Naive B cell (primary cell): ENCODE data around the gene MINDY4. TPM values are rescaled to one million over a fixed set of nuclear protein-coding genes. Genes with fewer than 3 reads are reported as not detected.

Experiments
- ATAC-seq, 2 donors: fragments of 150-1000 bp; cut with Tn5 transposase; 2 replicates each; pipeline ENCODE4 v1.10.0; 2021; ENCODE audit warnings: low read depth in 2 of 2, mild to moderate bottlenecking in 2 of 2, moderate library complexity in 2 of 2
- DNase-seq: peaks from one replicate; pipeline ENCODE4 v3.0.0; 2022
- H3K27ac Mint-ChIP-seq, 6 donors: one replicate each; pipeline ENCODE4 v1.8.0; 2020 to 2022; ENCODE audit warnings: mild to moderate bottlenecking in 6 of 6, mixed read lengths in 6 of 6, moderate library complexity in 5 of 6, inconsistent platforms in 2 of 6
- H3K27me3 Mint-ChIP-seq, 3 donors: one replicate each; pipeline ENCODE4 v1.8.0; 2021 to 2022; ENCODE audit warnings: mixed read lengths in 3 of 3, mild to moderate bottlenecking in 1 of 3
- H3K36me3 Mint-ChIP-seq, 2 donors: one replicate each; pipeline ENCODE4 v1.8.0; 2020 to 2022; ENCODE audit warnings: mixed read lengths in 2 of 2, inconsistent platforms in 1 of 2, mild to moderate bottlenecking in 1 of 2
- H3K4me1 Mint-ChIP-seq, 3 donors: one replicate each; pipeline ENCODE4 v1.8.0; 2020 to 2022; ENCODE audit warnings: mixed read lengths in 3 of 3, inconsistent platforms in 1 of 3, mild to moderate bottlenecking in 1 of 3, moderate library complexity in 1 of 3
- H3K4me3 Mint-ChIP-seq, 8 donors: one replicate each; pipeline ENCODE4 v1.8.0; 2020 to 2022; ENCODE audit warnings: mild to moderate bottlenecking in 8 of 8, mixed read lengths in 8 of 8, moderate library complexity in 8 of 8, inconsistent platforms in 2 of 8
- H3K9me3 Mint-ChIP-seq, 7 donors: one replicate each; pipeline ENCODE4 v1.8.0; 2020 to 2022; ENCODE audit warnings: mixed read lengths in 7 of 7, mild to moderate bottlenecking in 5 of 7, inconsistent platforms in 2 of 7, moderate library complexity in 1 of 7
- polyA plus RNA-seq, 6 donors: library from polyadenylated mRNA; unstranded; fragments of 300-500 nt; fragmentation: Illumina TruSeq; gene quantifications; one replicate each; pipeline ENCODE4 v1.2.3, GENCODE V29; 2021; ENCODE audit warnings: low read depth in 6 of 6

MINDY4 gene
- polyA plus RNA-seq, 6 donors from 2014 or later: 0.14 to 0.16 TPM; not detected in 4

DNA sequence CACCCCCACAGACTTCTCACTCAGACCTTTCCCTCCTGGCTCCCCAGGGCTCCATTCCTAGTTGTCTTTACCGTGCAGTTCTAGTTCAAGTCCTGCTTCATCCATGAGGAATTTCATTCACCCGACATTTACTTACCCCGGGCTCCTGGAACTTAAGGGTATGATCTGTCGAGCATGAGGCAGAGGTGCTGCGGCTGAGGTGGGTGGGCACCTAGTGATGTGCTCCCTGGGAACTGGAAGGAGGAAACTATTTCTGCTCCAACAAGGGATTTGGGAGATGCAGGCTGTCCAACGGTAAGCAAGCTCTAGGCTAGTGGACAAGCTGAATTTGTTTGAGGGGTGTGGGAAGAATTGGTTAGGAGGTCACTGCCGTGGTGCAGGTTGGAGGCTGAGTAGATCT, 110.2 kb downstream of the MINDY4 start:
- H3K27me3 Mint-ChIP-seq: peaks cover 0 to 5% (median 0%) of the 10 kb centered on the region in 3 donors
- no peak overlapping the region for H3K27ac Mint-ChIP-seq
- DNase-seq: no peak
- no peaks in the 10 kb centered on the region for H3K9me3 Mint-ChIP-seq
- no peak for ATAC-seq
- no peaks in the 10 kb centered on the region for H3K36me3 Mint-ChIP-seq
- no peak overlapping the region for H3K4me3 Mint-ChIP-seq
- peaks cover 0 to 5% (median 0%) of the 10 kb centered on the region in 3 donors for H3K4me1 Mint-ChIP-seq

DNA sequence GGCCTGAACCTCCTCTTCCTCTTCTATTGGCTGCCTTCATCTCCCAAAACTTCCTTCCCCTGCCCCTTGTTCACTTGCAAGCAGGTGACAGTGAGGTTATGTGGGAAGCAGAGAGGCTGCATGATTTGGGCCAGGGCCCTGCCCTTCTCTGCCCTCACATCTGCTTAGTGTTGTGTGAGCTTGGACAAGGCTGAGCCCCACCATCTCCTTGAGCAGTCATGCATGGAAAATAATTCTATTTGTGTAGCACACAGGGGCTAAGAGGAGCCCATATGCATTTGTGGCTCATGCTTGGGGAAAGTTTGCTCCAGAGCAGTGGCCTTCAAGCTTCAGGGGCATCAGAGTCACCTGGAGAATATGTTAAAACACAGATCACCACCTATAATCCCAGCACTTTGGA, 113.7 kb downstream of the MINDY4 start:
- Mint-ChIP-seq H3K27me3 (peaks cover 0 to 5% (median 0%) of the 10 kb centered on the region in 3 donors), H3K9me3 (peaks cover 0 to 6% (median 0%) of the 10 kb centered on the region in 7 donors), H3K27ac (no peak overlapping the region), H3K4me3 (no peak overlapping the region), H3K36me3 (no peaks in the 10 kb centered on the region), H3K4me1 (peaks cover 0 to 5% (median 0%) of the 10 kb centered on the region in 3 donors)
- ATAC-seq (no peak), DNase-seq (no peak)

DNA sequence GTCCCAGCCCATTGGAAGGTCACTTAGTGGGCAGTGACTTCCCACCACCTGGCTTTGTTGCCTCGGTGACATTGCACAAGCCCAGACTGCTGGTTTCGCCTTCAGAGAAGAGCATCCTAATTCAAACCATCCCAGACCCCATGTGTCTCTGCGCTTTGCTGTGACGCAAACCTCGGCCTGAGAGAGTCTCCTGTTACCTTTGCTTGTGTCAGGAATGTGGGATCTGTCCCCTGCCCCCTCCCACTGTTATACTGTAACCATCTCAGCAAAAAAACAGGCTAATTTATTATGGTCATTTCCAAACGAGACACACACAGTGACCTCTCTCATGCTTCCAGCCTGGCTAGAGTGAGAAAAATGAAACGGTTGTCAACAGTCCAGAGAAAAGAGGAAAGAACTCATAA, 115.4 kb downstream of the MINDY4 start:
- H3K27ac Mint-ChIP-seq: no peak overlapping the region
- ATAC-seq: no peak
- H3K4me3 Mint-ChIP-seq: no peak overlapping the region
- H3K27me3 Mint-ChIP-seq: peaks cover 0 to 5% (median 0%) of the 10 kb centered on the region in 3 donors
- peaks cover 0 to 5% (median 0%) of the 10 kb centered on the region in 3 donors for H3K4me1 Mint-ChIP-seq
- no peak for DNase-seq
- peaks cover 3 to 8% of the 10 kb centered on the region in 2 donors for H3K36me3 Mint-ChIP-seq
- peaks cover 3 to 24% (median 12%) of the 10 kb centered on the region in 7 donors for H3K9me3 Mint-ChIP-seq

DNA sequence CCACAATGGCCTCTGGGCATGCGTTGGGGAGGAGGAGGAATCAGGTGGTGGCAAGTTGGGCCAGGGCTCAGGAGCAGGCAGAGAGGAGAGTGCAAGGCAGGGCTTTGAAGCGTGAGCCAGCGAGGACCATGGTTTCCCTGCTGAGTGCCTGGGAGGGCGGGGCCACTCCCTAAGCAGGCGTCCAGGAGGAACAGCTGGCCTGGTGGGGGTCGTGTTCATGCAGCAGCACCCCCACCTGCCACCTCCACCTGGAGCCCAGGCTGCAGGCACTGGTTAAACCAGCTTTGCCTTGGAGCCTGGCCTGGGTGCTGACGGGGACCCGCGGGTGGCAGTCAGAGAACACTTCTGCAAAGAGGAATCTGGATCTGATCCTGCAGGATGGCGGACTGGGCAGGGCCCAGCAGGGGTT, 116.3 kb downstream of the MINDY4 start:
- Mint-ChIP-seq H3K36me3 (peaks cover 6 to 8% of the 10 kb centered on the region in 2 donors), H3K27me3 (peaks cover 0 to 5% (median 0%) of the 10 kb centered on the region in 3 donors), H3K27ac (no peak overlapping the region), H3K9me3 (peaks cover 6 to 29% (median 15%) of the 10 kb centered on the region in 7 donors), H3K4me3 (no peak overlapping the region), H3K4me1 (peaks cover 0 to 5% (median 0%) of the 10 kb centered on the region in 3 donors)
- no peak for ATAC-seq
- no peak for DNase-seq

DNA sequence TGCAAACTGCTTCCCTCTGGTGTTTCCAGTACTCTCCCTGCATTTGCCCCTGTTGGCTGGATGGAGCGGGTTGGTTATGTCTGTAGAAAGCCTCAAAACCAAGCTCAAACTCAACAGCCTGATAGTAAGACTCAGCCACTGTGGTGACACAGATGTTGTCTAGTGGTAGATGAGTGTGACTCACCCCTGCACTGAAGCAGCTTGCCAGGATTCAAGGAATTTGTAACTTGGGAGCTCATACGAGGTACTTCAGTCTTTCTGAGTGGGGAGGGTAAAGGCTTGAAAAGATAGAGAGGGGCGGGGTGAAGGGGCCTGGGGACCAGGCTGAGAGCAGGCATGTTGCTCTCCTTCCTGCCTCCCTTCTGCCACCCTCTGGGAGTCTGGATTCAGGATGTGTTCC, 117.5 kb downstream of the MINDY4 start:
- H3K4me1 Mint-ChIP-seq: peaks cover 0 to 5% (median 0%) of the 10 kb centered on the region in 3 donors
- peaks cover 7 to 29% (median 15%) of the 10 kb centered on the region in 7 donors for H3K9me3 Mint-ChIP-seq
- DNase-seq: no peak
- H3K36me3 Mint-ChIP-seq: peaks cover 6 to 8% of the 10 kb centered on the region in 2 donors
- no peak overlapping the region for H3K27ac Mint-ChIP-seq
- no peak overlapping the region for H3K4me3 Mint-ChIP-seq
- peaks cover 0 to 5% (median 0%) of the 10 kb centered on the region in 3 donors for H3K27me3 Mint-ChIP-seq
- no peak for ATAC-seq

DNA sequence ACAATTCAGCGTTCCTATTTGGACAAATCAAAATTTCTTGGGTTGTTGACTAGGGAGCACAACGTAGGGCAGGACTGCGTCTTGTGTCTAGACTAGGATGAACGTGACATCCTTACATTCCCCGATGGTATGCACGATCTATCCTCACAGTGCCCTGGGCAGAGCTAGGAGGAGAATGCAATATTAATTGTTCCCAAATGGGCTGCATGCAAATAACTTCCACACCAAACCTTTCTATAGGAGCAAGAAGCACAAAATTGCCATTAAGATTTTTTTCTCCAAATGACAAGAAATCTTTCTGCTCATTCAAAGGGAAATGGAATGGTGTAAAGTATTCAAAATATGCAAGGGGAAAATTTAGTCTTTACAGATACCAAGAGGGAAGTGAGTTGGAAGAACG, 119.0 kb downstream of the MINDY4 start:
- DNase-seq: no peak
- Mint-ChIP-seq H3K27me3 (peaks cover 0 to 12% (median 0%) of the 10 kb centered on the region in 3 donors), H3K4me3 (no peak overlapping the region), H3K27ac (no peak overlapping the region), H3K9me3 (peaks cover 7 to 29% (median 15%) of the 10 kb centered on the region in 7 donors), H3K36me3 (peaks cover 6 to 8% of the 10 kb centered on the region in 2 donors), H3K4me1 (no peaks in the 10 kb centered on the region)
- no peak for ATAC-seq

DNA sequence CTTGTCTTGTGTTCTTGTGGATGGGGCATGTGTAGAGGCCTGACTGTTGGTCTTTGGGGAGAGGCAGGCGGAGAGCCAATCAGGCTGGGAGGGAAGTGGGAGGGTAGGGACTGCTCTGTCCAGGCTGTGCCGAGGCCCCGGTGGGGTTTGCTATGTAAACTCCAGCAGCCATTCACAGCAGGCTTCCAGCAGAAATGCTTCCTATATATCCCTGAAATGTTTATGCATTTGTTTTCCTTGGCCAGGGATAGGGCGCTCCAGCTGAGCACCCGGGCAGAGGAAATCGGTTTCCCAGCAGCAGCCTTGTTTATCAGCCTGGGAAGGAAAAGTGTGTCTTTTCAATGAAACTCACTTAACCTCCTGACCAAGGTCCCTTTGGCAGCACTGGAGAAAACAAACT, 122.1 kb downstream of the MINDY4 start:
- Mint-ChIP-seq H3K36me3 (peaks cover 6 to 8% of the 10 kb centered on the region in 2 donors), H3K27me3 (peaks cover 0 to 7% (median 5%) of the 10 kb centered on the region in 3 donors), H3K4me3 (no peak overlapping the region), H3K4me1 (no peaks in the 10 kb centered on the region), H3K9me3 (peaks cover 7 to 29% (median 15%) of the 10 kb centered on the region in 7 donors), H3K27ac (no peak overlapping the region)
- DNase-seq (no peak), ATAC-seq (no peak)

DNA sequence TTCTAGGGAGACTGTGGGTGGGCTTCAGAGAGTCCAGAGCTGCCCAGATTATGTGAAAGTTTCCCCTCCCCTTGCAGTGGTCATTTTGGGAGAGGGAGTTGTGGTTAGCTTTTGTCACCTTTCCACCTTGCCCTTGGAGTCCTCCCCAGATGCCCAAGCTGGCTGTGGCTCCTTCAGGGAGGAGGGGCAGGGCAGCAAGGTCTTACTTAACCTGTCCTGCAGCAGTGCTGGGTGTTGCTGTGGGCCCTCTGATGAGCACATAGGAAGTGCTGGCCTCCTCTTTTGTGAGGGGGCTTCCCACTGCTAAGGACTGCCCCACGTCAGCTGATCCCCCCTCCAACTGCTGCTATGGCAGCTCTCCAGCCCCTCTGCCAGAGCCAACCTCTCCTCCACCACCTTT, 122.8 kb downstream of the MINDY4 start:
- no peak overlapping the region for H3K27ac Mint-ChIP-seq
- H3K4me3 Mint-ChIP-seq: no peak overlapping the region
- no peaks in the 10 kb centered on the region for H3K4me1 Mint-ChIP-seq
- DNase-seq: no peak
- peaks cover 6 to 8% of the 10 kb centered on the region in 2 donors for H3K36me3 Mint-ChIP-seq
- peaks cover 0 to 7% (median 5%) of the 10 kb centered on the region in 3 donors for H3K27me3 Mint-ChIP-seq
- no peak for ATAC-seq
- H3K9me3 Mint-ChIP-seq: peaks cover 7 to 29% (median 15%) of the 10 kb centered on the region in 7 donors

DNA sequence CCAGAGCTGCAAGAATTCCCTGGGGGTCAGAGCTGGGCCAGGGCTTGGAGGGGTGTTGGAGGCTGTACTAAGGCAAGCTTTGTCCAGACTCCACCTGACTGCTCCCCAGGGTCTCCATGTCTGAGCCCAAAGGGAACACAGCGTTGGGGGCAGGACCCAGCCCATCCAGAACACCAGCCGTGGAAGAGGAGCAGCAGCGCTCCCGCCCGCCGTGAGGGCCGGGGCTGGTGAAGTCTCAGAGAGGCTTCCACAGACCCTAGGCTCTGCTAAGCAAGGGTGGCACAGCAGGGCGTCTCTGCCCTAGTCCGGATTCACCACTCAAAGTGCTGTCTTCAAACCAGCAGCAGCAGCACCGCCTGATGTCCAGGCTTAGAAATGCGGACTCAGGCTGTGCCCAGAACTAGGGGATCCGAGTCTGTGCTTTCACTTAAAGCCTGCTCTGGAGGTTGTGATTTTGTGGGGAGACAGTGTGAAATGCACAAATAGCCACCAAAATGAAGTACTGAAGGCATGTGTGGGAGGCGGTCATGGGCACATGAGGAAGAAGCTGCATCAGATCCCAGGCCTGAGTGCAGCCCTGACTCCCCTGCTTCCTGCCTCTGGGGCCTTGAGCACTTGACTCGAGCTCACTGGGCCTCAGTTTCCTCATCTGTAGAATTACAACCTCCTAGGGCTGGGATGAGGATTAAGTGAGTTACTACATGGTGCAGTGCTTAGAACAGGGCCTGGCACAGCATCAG, 123.8 kb downstream of the MINDY4 start:
- DNase-seq (no peak), ATAC-seq (no peak)
- H3K4me1 Mint-ChIP-seq: no peaks in the 10 kb centered on the region
- peak overlapping the region in 1 of 6 donors; percentile 69 for H3K27ac Mint-ChIP-seq
- H3K9me3 Mint-ChIP-seq: peaks cover 7 to 23% (median 15%) of the 10 kb centered on the region in 7 donors
- peaks cover 0 to 7% (median 5%) of the 10 kb centered on the region in 3 donors for H3K27me3 Mint-ChIP-seq
- H3K36me3 Mint-ChIP-seq: peaks cover 6 to 8% of the 10 kb centered on the region in 2 donors
- H3K4me3 Mint-ChIP-seq: no peak overlapping the region

DNA sequence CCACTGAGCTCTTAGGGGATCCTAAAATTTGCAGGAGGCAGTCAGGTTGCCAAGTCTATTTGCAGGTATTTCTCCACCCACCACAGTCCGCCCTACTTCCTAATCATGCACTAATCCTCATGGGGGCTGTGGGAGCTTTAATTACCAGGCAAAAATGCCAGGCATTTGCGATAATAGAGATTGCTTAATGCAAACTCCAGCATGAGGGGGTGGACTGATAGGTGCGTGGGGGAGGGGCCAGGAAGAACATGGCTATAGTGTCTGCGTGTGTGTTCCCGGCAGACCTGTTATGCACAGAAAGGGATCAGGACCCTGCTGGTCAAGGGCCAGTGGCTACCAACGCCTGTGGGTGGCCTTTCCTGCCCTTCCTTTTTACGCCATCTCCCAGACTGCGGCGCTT, 124.8 kb downstream of the MINDY4 start:
- Mint-ChIP-seq H3K27ac (no peak overlapping the region), H3K4me3 (no peak overlapping the region), H3K36me3 (peaks cover 0 to 6% of the 10 kb centered on the region in 2 donors), H3K4me1 (no peaks in the 10 kb centered on the region), H3K9me3 (peaks cover 3 to 13% (median 6%) of the 10 kb centered on the region in 7 donors), H3K27me3 (peaks cover 0 to 7% (median 5%) of the 10 kb centered on the region in 3 donors)
- DNase-seq: no peak
- ATAC-seq: no peak

DNA sequence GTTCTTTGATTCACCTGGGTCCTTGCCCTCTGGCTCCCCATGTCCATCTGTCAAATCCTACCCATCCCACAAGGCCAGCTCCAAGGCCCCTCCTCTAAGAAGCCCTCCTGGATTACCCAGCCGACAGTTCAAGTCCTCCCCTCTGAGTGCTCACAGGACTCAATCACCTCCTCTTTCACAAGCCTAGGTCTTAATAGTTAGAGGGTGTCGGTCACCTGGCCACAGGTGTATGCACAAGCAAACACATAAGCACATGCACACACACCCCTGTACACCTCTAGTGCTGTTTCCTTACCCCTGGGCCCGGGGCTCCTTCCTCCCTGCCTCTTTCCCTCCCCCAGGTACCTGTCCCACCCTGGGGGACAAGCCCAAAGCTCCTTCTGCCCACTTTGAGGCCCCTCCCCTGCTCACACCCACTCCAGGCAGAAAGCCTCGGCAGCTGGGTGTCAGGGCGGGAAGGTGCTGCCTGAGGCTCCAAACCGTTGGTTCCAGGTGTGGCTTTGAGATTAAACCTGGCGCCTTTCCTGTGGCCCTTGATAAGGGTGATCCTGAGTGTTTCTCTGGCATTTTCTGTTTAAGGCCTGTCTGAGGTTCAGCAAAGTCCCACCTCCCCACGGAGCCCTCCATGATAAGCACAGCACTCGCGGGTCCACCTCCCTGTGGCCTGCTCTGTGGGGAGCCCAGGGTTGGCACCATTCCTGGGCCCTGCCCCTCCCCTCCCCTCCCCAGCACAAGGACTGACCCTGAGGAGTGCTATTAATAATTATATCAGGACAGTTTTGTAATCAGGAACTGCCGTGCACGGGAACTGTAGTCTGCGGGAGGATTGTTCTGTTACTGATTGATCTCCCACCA, 125.8 kb downstream of the MINDY4 start:
- H3K9me3 Mint-ChIP-seq: peaks cover 0 to 5% (median 2%) of the 10 kb centered on the region in 7 donors
- no peaks in the 10 kb centered on the region for H3K4me1 Mint-ChIP-seq
- DNase-seq: no peak
- no peak overlapping the region for H3K4me3 Mint-ChIP-seq
- peaks cover 0 to 7% (median 5%) of the 10 kb centered on the region in 3 donors for H3K27me3 Mint-ChIP-seq
- peak overlapping the region in 1 of 6 donors; percentile 43 for H3K27ac Mint-ChIP-seq
- no peaks in the 10 kb centered on the region for H3K36me3 Mint-ChIP-seq
- ATAC-seq: no peak

DNA sequence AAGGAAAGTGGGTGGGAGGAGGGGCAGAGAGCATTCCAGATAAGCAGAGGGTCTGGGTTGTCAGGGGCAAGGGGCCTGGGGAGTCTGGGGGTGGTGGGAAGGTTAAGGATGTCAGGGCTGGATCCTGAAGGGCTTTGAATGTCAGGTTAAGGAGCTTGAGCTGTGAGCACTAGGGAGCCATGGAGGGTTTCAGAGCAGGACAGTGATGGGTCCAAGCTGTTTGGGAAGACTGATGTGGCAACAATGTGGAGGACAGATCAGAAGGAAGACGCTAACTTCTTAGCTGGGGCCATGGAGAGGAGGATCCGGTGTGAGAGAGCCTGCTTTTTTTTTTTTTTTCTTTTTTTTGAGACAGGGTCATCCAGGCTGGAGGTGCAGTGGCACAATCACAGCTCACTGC, 126.6 kb downstream of the MINDY4 start:
- no peak for DNase-seq
- ATAC-seq: no peak
- Mint-ChIP-seq H3K27me3 (peaks cover 0 to 7% (median 5%) of the 10 kb centered on the region in 3 donors), H3K27ac (no peak overlapping the region), H3K36me3 (no peaks in the 10 kb centered on the region), H3K9me3 (peaks cover 0 to 2% (median 0%) of the 10 kb centered on the region in 7 donors), H3K4me3 (no peak overlapping the region), H3K4me1 (no peaks in the 10 kb centered on the region)

DNA sequence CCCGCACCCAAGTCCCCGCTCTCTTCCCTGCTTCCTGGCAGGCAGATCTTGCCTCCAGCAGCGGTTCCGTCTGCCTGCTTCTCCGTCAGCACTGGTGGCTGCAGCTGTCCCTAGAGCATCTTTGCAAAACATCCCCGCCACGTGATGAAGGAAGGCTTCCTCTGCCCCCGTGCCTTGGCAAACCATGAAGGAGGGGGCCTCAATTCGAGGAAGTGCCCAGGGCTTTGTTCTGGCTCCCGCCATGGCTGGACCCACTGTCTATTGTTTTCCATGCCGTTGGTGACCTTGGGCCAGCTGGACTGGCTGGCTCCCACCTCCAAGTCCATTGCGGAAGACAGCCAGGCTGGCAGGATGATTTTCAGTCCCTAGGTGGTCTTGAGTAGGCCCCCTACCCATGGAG, 127.2 kb downstream of the MINDY4 start:
- no peaks in the 10 kb centered on the region for H3K36me3 Mint-ChIP-seq
- no peaks in the 10 kb centered on the region for H3K9me3 Mint-ChIP-seq
- H3K4me3 Mint-ChIP-seq: peak overlapping the region in 1 of 8 donors; percentile 69
- H3K4me1 Mint-ChIP-seq: no peaks in the 10 kb centered on the region
- no peak for DNase-seq
- H3K27me3 Mint-ChIP-seq: peaks cover 0 to 7% (median 5%) of the 10 kb centered on the region in 3 donors
- H3K27ac Mint-ChIP-seq: no peak overlapping the region
- ATAC-seq: no peak
